Raji (cell line): Measurements from ENCODE around the gene ZNF135.

Experiments
- POLR2A ChIP-seq: IDR thresholded peaks from 2 replicates; pipeline ENCODE4 v1.6.1; 2011; ENCODE audit warnings: low read depth, low read length, control low read depth; ENCODE audit not compliant: insufficient read depth

Gene ZNF135

GRCh38 chr19:58040751-58041525, 18.1 kb upstream of the ZNF135 start:
- no peak for TF ChIP-seq POLR2A

GRCh38 chr19:58042495-58043340, 16.4 kb upstream of the ZNF135 start:
- TF ChIP-seq POLR2A: no peak

- TF ChIP-seq POLR2A: no peak
These were observed 14.7 kb upstream of the ZNF135 start for GRCh38 chr19:58044391-58044790.

- TF ChIP-seq POLR2A: no peak
These were observed 14.2 kb upstream of the ZNF135 start for GRCh38 chr19:58044886-58045285.

- TF ChIP-seq POLR2A: no peak
These were observed 13.6 kb upstream of the ZNF135 start for GRCh38 chr19:58045411-58046050.

- TF ChIP-seq POLR2A: no peak
These were observed 12.2 kb upstream of the ZNF135 start for GRCh38 chr19:58046856-58047255.

GRCh38 chr19:58047672-58048071, 11.4 kb upstream of the ZNF135 start:
- no peak for TF ChIP-seq POLR2A

- no peak for TF ChIP-seq POLR2A
These were observed 6.8 kb upstream of the ZNF135 start for GRCh38 chr19:58052256-58052655.

- TF ChIP-seq POLR2A: no peak
These were observed 5.5 kb upstream of the ZNF135 start for GRCh38 chr19:58053480-58054156.

GRCh38 chr19:58054901-58055874, 3.9 kb upstream of the ZNF135 start:
- TF ChIP-seq POLR2A: no peak

GRCh38 chr19:58056261-58056660, 2.8 kb upstream of the ZNF135 start:
- TF ChIP-seq POLR2A: no peak

- TF ChIP-seq POLR2A: no peak
These were observed 2.2 kb upstream of the ZNF135 start for GRCh38 chr19:58056861-58057260.

- no peak for TF ChIP-seq POLR2A
These were observed 615 bp upstream of the ZNF135 start for GRCh38 chr19:58058467-58058866.

- TF ChIP-seq POLR2A: no peak
These were observed 593 bp downstream of the ZNF135 start for GRCh38 chr19:58059671-58060078.

- no peak for TF ChIP-seq POLR2A
These were observed 1.1 kb downstream of the ZNF135 start for GRCh38 chr19:58060231-58060630.

GRCh38 chr19:58063712-58064111, 4.6 kb downstream of the ZNF135 start:
- no peak for TF ChIP-seq POLR2A
